Keratinocyte (primary cell): Measurements from ENCODE around the gene SHC1.

Experiments used
- EZH2 ChIP-seq: IDR thresholded peaks from one replicate; pipeline ENCODE4 v1.6.1; 2012; ENCODE audit warnings: inconsistent platforms, mild to moderate bottlenecking, low read length, moderate library complexity
- TF ChIP-seq, protein P1 (sequence below), 3 experiments: IDR thresholded peaks in 1 of 3; conservative IDR thresholded peaks in 1 of 3; optimal IDR thresholded peaks in 1 of 3; 2 replicates in 2 of 3; 3 replicates in 1 of 3; pipeline versions ENCODE3 to v1.5.1; 2011; ENCODE audit warnings: low read length in 3 of 3, mild to moderate bottlenecking in 3 of 3, moderate library complexity in 2 of 3, control low read depth in 1 of 3, inconsistent platforms in 1 of 3; ENCODE audit not compliant: insufficient read depth in 2 of 3; ENCODE audit errors: extremely low read depth in 1 of 3

DNA sequence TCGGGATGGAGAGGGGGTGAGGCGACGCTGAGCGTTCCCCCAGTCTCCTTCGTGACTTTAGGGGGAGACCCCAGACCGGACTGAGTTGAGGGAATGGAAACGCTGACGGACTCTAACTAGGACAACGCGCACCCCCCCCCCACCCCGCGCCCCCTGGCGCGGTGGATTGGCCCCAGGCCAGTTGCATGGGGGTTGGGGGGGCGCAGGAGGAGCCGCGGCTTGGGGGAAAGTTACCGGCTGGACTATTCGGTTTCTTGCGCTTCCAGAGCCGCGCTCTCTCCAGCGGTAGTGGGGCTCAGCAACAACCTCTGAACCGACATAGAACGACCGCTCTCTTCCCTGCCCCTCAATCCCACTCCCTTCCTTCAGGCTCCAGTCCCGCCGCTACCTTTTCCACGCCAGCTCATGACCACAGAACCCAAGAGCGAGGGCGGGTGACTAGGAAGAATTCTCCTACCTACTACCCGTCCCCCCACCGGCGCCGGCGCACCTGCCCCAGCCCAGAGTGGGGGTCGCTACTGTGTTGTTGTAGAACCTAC, 32.7 kb upstream of the SHC1 start:
- TF ChIP-seq EZH2, result no peak
- TF ChIP-seq, protein P1, sequence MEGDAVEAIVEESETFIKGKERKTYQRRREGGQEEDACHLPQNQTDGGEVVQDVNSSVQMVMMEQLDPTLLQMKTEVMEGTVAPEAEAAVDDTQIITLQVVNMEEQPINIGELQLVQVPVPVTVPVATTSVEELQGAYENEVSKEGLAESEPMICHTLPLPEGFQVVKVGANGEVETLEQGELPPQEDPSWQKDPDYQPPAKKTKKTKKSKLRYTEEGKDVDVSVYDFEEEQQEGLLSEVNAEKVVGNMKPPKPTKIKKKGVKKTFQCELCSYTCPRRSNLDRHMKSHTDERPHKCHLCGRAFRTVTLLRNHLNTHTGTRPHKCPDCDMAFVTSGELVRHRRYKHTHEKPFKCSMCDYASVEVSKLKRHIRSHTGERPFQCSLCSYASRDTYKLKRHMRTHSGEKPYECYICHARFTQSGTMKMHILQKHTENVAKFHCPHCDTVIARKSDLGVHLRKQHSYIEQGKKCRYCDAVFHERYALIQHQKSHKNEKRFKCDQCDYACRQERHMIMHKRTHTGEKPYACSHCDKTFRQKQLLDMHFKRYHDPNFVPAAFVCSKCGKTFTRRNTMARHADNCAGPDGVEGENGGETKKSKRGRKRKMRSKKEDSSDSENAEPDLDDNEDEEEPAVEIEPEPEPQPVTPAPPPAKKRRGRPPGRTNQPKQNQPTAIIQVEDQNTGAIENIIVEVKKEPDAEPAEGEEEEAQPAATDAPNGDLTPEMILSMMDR (optimal IDR thresholded peaks at IDR 0.05 in 1 of 3, IDR thresholded peaks at IDR 0.05 in 1 of 3, conservative IDR thresholded peaks at IDR 0.05 in 1 of 3; ENCODE audit: extremely low read depth in 1 of 3, insufficient read depth in 2 of 3, low read length in 3 of 3), result no peak
